ENCODE data around the gene DTWD2.

- no peak for TF ChIP-seq RAD21 (conservative IDR thresholded peaks at IDR 0.05)
- TF ChIP-seq, protein P1, sequence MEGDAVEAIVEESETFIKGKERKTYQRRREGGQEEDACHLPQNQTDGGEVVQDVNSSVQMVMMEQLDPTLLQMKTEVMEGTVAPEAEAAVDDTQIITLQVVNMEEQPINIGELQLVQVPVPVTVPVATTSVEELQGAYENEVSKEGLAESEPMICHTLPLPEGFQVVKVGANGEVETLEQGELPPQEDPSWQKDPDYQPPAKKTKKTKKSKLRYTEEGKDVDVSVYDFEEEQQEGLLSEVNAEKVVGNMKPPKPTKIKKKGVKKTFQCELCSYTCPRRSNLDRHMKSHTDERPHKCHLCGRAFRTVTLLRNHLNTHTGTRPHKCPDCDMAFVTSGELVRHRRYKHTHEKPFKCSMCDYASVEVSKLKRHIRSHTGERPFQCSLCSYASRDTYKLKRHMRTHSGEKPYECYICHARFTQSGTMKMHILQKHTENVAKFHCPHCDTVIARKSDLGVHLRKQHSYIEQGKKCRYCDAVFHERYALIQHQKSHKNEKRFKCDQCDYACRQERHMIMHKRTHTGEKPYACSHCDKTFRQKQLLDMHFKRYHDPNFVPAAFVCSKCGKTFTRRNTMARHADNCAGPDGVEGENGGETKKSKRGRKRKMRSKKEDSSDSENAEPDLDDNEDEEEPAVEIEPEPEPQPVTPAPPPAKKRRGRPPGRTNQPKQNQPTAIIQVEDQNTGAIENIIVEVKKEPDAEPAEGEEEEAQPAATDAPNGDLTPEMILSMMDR (IDR thresholded peaks at IDR 0.05; ENCODE audit: poor library complexity, severe bottlenecking) = no peak
- TF ChIP-seq EZH2 (IDR thresholded peaks at IDR 0.05; ENCODE audit: borderline replicate concordance, insufficient read depth, low read length, poor library complexity, severe bottlenecking) = no peak
- no peak for TF ChIP-seq EP300 (conservative IDR thresholded peaks at IDR 0.05; ENCODE audit: poor library complexity, severe bottlenecking)
- TF ChIP-seq POLR2AphosphoS5 (IDR thresholded peaks at IDR 0.05) = no peak
- no peak for TF ChIP-seq SMC3 (conservative IDR thresholded peaks at IDR 0.05; ENCODE audit: poor library complexity)
- no peak for TF ChIP-seq TAF1 (IDR thresholded peaks at IDR 0.05; ENCODE audit: low read depth)
- no peak for TF ChIP-seq REST (IDR thresholded peaks at IDR 0.05; ENCODE audit: borderline replicate concordance)
Observed at GRCh38 chr5:119031905-119032304, 43.6 kb upstream of the DTWD2 start.

Measured in neural cell (in vitro differentiated cells).